Astrocyte (in vitro differentiated cells and primary cell): Measurements from ENCODE around the gene CFAP57. TPM values are rescaled to one million over a fixed set of nuclear protein-coding genes. Genes with fewer than 3 reads are reported as not detected.
A peak's percentile ranks its signal among the peaks of the same experiment; 100 is the strongest.
"Not testable (repeated sequence)": the region's sequence is repeated elsewhere in the genome, so short reads cannot be mapped to it uniquely, and the experiment has no call there.

Experiments used
- DNase-seq: peaks from one replicate; pipeline ENCODE4 v3.0.0-alpha.2; 2010; ENCODE audit warnings: low read depth
- FAIRE-seq: peaks from 2 replicates; lab custom pipeline; 2011; peaks lifted over from hg19 to GRCh38; lab: Jason Lieb, UNC
- H2AFZ ChIP-seq: 2 replicates; pipeline ENCODE4 v1.6.0; 2012; ENCODE audit warnings: low read depth, low read length, inconsistent platforms
- H3K27ac ChIP-seq: 2 replicates; pipeline ENCODE4 v1.5.1; 2011; ENCODE audit warnings: low read depth, low read length, inconsistent platforms
- H3K27me3 ChIP-seq: 2 replicates; pipeline ENCODE4 v1.6.0; 2011; ENCODE audit warnings: low read length, inconsistent platforms; ENCODE audit not compliant: insufficient read depth
- H3K36me3 ChIP-seq: 2 replicates; pipeline ENCODE4 v1.5.1; 2011; ENCODE audit warnings: low read length, inconsistent platforms; ENCODE audit not compliant: insufficient read depth
- H3K4me1 ChIP-seq: 2 replicates; pipeline ENCODE4 v1.5.1; 2011; ENCODE audit warnings: low read length, inconsistent platforms; ENCODE audit not compliant: insufficient read depth
- H3K4me2 ChIP-seq: 2 replicates; pipeline ENCODE4 v1.6.0; 2012; ENCODE audit warnings: low read length, inconsistent platforms
- H3K4me3 ChIP-seq: 2 replicates; pipeline ENCODE4 v1.5.1; 2011; ENCODE audit warnings: low read depth, mild to moderate bottlenecking, low read length, inconsistent platforms; ENCODE audit not compliant: insufficient read depth
- H3K79me2 ChIP-seq: 2 replicates; pipeline ENCODE4 v1.6.0; 2012; ENCODE audit warnings: mild to moderate bottlenecking, low read length, inconsistent platforms; ENCODE audit not compliant: insufficient read depth
- H3K9ac ChIP-seq: 2 replicates; pipeline ENCODE4 v1.6.0; 2012; ENCODE audit warnings: mild to moderate bottlenecking, low read length, inconsistent platforms
- H3K9me3 ChIP-seq: 2 replicates; pipeline ENCODE4 v1.5.1; 2012; ENCODE audit warnings: low read depth, mild to moderate bottlenecking, low read length, inconsistent platforms; ENCODE audit not compliant: insufficient read depth
- H4K20me1 ChIP-seq: 2 replicates; pipeline ENCODE4 v1.6.0; 2012; ENCODE audit warnings: low read length, inconsistent platforms; ENCODE audit not compliant: insufficient read depth
- H3K27ac Mint-ChIP-seq: one replicate; pipeline ENCODE4 v1.8.0; 2021; ENCODE audit warnings: mild to moderate bottlenecking, mixed read lengths; ENCODE audit not compliant: unreplicated experiment
- H3K27me3 Mint-ChIP-seq: one replicate; pipeline ENCODE4 v1.8.0; 2021; ENCODE audit warnings: low read depth, mixed read lengths; ENCODE audit not compliant: unreplicated experiment
- H3K36me3 Mint-ChIP-seq: one replicate; pipeline ENCODE4 v1.8.0; 2021; ENCODE audit warnings: low read depth, mixed read lengths; ENCODE audit not compliant: unreplicated experiment
- H3K4me1 Mint-ChIP-seq: one replicate; pipeline ENCODE4 v1.8.0; 2021; ENCODE audit warnings: low read depth, mixed read lengths; ENCODE audit not compliant: unreplicated experiment
- H3K4me3 Mint-ChIP-seq: one replicate; pipeline ENCODE4 v1.8.0; 2021; ENCODE audit warnings: mild to moderate bottlenecking, moderate library complexity, mixed read lengths; ENCODE audit not compliant: unreplicated experiment
- H3K9me3 Mint-ChIP-seq: one replicate; pipeline ENCODE4 v1.8.0; 2021; ENCODE audit warnings: mild to moderate bottlenecking, mixed read lengths; ENCODE audit not compliant: unreplicated experiment
- EZH2 ChIP-seq: IDR thresholded peaks from 2 replicates; pipeline ENCODE4 v1.6.1; 2012; ENCODE audit warnings: mild to moderate bottlenecking, low read length, inconsistent platforms; ENCODE audit not compliant: insufficient read depth
- total RNA-seq: library from RNA; stranded (reverse); gene quantifications from 2 replicates; pipeline ENCODE4 v1.2.1, GENCODE V29; 2021
- TF ChIP-seq, protein P1 (sequence below): IDR thresholded peaks from 2 replicates; pipeline ENCODE4 v1.5.1; 2011; ENCODE audit warnings: low read depth, mild to moderate bottlenecking, inconsistent platforms, low read length, moderate library complexity; ENCODE audit not compliant: insufficient read depth

Gene CFAP57
- total RNA-seq, 1 donor from 2014 or later, result 0.18 TPM

DNA sequence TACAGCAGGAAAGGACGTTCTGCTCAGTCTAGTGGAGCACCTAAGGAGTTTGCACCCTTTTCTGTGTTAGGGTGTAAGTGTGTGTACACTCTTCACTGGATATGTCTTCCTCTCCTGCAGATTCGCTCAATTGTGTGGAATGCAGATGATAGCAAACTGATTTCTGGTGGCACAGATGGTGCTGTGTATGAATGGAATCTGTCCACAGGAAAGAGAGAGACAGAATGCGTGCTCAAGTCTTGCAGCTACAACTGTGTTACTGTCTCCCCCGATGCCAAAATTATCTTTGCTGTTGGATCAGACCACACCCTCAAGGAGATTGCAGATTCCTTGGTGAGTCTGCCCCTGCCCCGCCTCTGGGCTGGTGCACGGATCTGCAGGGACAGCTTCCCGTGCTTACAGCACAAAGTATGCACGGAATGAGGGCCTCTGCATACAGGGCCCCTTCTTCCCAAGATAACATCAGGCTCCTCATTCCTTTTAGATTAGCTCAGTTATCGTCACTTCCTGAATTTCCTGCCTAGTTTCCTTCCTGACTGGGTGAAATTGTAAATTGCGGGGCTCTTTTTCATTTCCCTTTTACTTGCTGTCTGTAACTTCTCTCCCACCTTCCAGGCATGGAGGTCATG is 34.6 kb downstream of the CFAP57 start:
- no peaks in the 10 kb centered on the region for H3K27me3 Mint-ChIP-seq

DNA sequence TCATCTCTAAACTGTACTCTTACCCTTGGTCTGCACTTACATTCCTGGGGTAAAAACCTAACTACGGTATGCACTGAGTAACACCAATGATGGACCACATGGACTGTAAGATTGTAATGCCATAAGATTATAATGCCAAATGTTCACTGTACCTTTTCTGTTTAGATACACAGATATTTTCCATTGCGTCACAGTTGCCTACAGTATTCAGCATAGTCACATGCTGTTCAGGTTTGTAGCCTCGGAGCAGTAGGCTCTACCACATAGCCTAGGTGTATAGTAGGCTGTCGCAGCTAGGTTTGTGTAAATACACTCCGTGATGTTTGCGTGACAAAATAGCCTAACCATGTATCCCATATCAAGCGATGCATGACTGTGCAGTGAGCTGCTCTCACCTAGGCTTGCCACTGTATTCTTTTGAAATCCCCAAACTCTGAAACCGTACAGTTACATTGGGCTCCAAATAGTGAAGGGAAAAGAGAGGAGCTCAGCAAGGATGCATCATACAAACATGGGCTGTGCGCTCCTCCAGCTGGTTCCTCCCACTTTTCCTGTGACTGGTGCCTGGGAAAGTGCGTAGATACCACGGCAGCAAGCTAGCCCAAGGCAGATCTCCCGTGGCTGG is 35.2 kb downstream of the CFAP57 start:
- H3K79me2 ChIP-seq, result no peaks in the 10 kb centered on the region
- peak overlapping the region; percentile 34 for H3K4me3 ChIP-seq
- Mint-ChIP-seq H3K4me3 (no peak overlapping the region), H3K4me1 (peaks cover 30% of the 10 kb centered on the region), H3K9me3 (peaks cover 8% of the 10 kb centered on the region), H3K27me3 (no peaks in the 10 kb centered on the region), H3K27ac (peak overlapping the region; percentile 97), H3K36me3 (no peaks in the 10 kb centered on the region)
- H3K9me3 ChIP-seq, result no peaks in the 10 kb centered on the region
- peak overlapping the region; percentile 75 for H2AFZ ChIP-seq
- peak overlapping the region; percentile 94 for H3K27ac ChIP-seq
- FAIRE-seq (no peak), DNase-seq (peak; percentile 14)
- no peak for TF ChIP-seq EZH2
- TF ChIP-seq, protein P1, sequence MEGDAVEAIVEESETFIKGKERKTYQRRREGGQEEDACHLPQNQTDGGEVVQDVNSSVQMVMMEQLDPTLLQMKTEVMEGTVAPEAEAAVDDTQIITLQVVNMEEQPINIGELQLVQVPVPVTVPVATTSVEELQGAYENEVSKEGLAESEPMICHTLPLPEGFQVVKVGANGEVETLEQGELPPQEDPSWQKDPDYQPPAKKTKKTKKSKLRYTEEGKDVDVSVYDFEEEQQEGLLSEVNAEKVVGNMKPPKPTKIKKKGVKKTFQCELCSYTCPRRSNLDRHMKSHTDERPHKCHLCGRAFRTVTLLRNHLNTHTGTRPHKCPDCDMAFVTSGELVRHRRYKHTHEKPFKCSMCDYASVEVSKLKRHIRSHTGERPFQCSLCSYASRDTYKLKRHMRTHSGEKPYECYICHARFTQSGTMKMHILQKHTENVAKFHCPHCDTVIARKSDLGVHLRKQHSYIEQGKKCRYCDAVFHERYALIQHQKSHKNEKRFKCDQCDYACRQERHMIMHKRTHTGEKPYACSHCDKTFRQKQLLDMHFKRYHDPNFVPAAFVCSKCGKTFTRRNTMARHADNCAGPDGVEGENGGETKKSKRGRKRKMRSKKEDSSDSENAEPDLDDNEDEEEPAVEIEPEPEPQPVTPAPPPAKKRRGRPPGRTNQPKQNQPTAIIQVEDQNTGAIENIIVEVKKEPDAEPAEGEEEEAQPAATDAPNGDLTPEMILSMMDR, result no peak
- no peaks in the 10 kb centered on the region for H4K20me1 ChIP-seq
- H3K4me1 ChIP-seq, result peaks cover 26% of the 10 kb centered on the region
- no peaks in the 10 kb centered on the region for H3K36me3 ChIP-seq
- peak overlapping the region; percentile 80 for H3K4me2 ChIP-seq
- no peaks in the 10 kb centered on the region for H3K27me3 ChIP-seq
- peak overlapping the region; percentile 70 for H3K9ac ChIP-seq

More for the DNA sequence above, 34.6 kb downstream of the CFAP57 start:
- H3K9me3 ChIP-seq, result no peaks in the 10 kb centered on the region
- peak overlapping the region; percentile 94 for H3K27ac ChIP-seq
- H3K27me3 ChIP-seq, result no peaks in the 10 kb centered on the region
- no peaks in the 10 kb centered on the region for H3K36me3 ChIP-seq
- Mint-ChIP-seq H3K9me3 (peaks cover 8% of the 10 kb centered on the region), H3K27ac (peak overlapping the region; percentile 97), H3K36me3 (no peaks in the 10 kb centered on the region), H3K4me3 (peak overlapping the region; percentile 47), H3K4me1 (peaks cover 30% of the 10 kb centered on the region)
- peak overlapping the region; percentile 70 for H3K9ac ChIP-seq
- peak overlapping the region; percentile 75 for H2AFZ ChIP-seq
- H3K4me3 ChIP-seq, result peak overlapping the region; percentile 38
- H3K4me1 ChIP-seq, result peaks cover 26% of the 10 kb centered on the region
- H4K20me1 ChIP-seq, result no peaks in the 10 kb centered on the region
- H3K4me2 ChIP-seq, result peak overlapping the region; percentile 80
- no peaks in the 10 kb centered on the region for H3K79me2 ChIP-seq
- FAIRE-seq, result peak; percentile 89
- DNase-seq, result peak; percentile 95
- no peak for TF ChIP-seq EZH2
- TF ChIP-seq, protein P1, result no peak

DNA sequence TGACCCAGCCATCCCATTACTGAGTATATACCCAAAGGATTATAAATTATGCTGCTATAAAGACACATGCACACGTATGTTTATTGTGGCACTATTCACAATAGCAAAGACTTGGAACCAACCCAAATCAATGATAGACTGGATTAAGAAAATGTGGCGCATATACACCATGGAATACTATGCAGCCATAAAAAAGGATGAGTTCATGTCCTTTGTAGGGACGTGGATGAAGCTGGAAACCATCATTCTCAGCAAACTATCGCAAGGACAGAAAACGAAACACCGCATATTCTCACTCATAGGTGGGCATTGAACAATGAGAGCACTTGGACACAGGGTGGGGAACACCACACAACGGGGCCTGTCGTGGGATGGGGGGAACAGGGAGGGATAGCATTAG is 36.1 kb downstream of the CFAP57 start:
- H3K9me3 ChIP-seq, H3K36me3 ChIP-seq, FAIRE-seq, H3K27ac ChIP-seq, H3K36me3 Mint-ChIP-seq, H4K20me1 ChIP-seq, H3K9ac ChIP-seq, H2AFZ ChIP-seq, H3K9me3 Mint-ChIP-seq, H3K27me3 Mint-ChIP-seq, H3K27me3 ChIP-seq, H3K79me2 ChIP-seq, H3K4me3 ChIP-seq, H3K4me2 ChIP-seq, DNase-seq, H3K4me3 Mint-ChIP-seq: not testable (repeated sequence)
- peak overlapping the region; percentile 54 for H3K27ac Mint-ChIP-seq
- H3K4me1 Mint-ChIP-seq, result peaks cover 30% of the 10 kb centered on the region
- peaks cover 26% of the 10 kb centered on the region for H3K4me1 ChIP-seq
